H1 (cell line): ENCODE data around the gene BCAS3. TPM values are rescaled to one million over a fixed set of nuclear protein-coding genes. Genes with fewer than 3 reads are reported as not detected.

Experiments used
- CTCF ChIA-PET: fragments of 300-600 bp; sonication (Branson Sonifier 250); formaldehyde crosslinking; loops from one replicate; lab custom pipeline; 2021; ENCODE audit not compliant: partially characterized antibody; lab: Charles Lee
- POLR2A ChIA-PET: fragments of 300-600 bp; sonication (Branson Sonifier 250); formaldehyde crosslinking; loops from one replicate; lab custom pipeline; 2021; ENCODE audit warnings: inconsistent platforms; ENCODE audit not compliant: partially characterized antibody; lab: Charles Lee
- DNase-seq, 2 experiments: peaks; one replicate each; pipeline versions ENCODE4 v3.0.0 to v3.0.0-alpha.2; 2010 to 2022; ENCODE audit warnings: low spot score in 2 of 2, low read depth in 1 of 2, mixed read lengths in 1 of 2
- FAIRE-seq: peaks from 2 replicates; lab custom pipeline; 2011; peaks lifted over from hg19 to GRCh38; lab: Jason Lieb, UNC
- H2AFZ ChIP-seq: 2 replicates; pipeline ENCODE4 v1.8.1; 2012; ENCODE audit warnings: low read length, inconsistent platforms
- H2AK5ac ChIP-seq: 2 replicates; pipeline ENCODE4 v1.6.1; 2013; ENCODE audit warnings: low read depth, low read length
- H2BK120ac ChIP-seq: replicated peaks from 2 replicates; pipeline ENCODE3; 2013; ENCODE audit warnings: low read depth, low read length, inconsistent platforms
- H2BK12ac ChIP-seq: 2 replicates; pipeline ENCODE4 v1.6.1; 2013; ENCODE audit warnings: low read depth, low read length
- H2BK15ac ChIP-seq: 2 replicates; pipeline ENCODE4 v1.6.1; 2013; ENCODE audit warnings: low read length
- H2BK20ac ChIP-seq: 2 replicates; pipeline ENCODE4 v1.6.1; 2013; ENCODE audit warnings: low read length
- H2BK5ac ChIP-seq: 2 replicates; pipeline ENCODE4 v1.6.1; 2013; ENCODE audit warnings: low read depth, low read length
- H3K14ac ChIP-seq: 2 replicates; pipeline ENCODE4 v1.6.1; 2013; ENCODE audit warnings: inconsistent platforms; ENCODE audit not compliant: insufficient read length
- H3K18ac ChIP-seq: 2 replicates; pipeline ENCODE4 v1.6.1; 2013; ENCODE audit warnings: low read length; ENCODE audit errors: extremely low read depth
- H3K23ac ChIP-seq: 2 replicates; pipeline ENCODE4 v1.6.1; 2013; ENCODE audit warnings: inconsistent platforms; ENCODE audit not compliant: insufficient read length
- H3K23me2 ChIP-seq: 2 replicates; pipeline ENCODE4 v1.6.1; 2013; ENCODE audit warnings: low read depth, low read length
- H3K27ac ChIP-seq: 2 replicates; pipeline ENCODE4 v1.6.1; 2011; ENCODE audit warnings: low read depth, low read length, inconsistent platforms
- H3K27me3 ChIP-seq, 4 experiments: replicated peaks in 1 of 4; 1 replicate in 1 of 4; 2 replicates in 3 of 4; pipeline versions ENCODE4 v1.6.1 to v1.8.1; 2011 to 2013; ENCODE audit warnings: low read length in 3 of 4, mild to moderate bottlenecking in 3 of 4, inconsistent platforms in 2 of 4, mixed read lengths in 2 of 4, moderate library complexity in 1 of 4; ENCODE audit not compliant: control insufficient read depth in 3 of 4, insufficient read depth in 3 of 4; ENCODE audit errors: extremely low read depth in 1 of 4
- H3K36me3 ChIP-seq, 4 experiments: 2 replicates each; pipeline versions ENCODE4 v1.6.1 to v1.8.1; 2011 to 2013; ENCODE audit warnings: mild to moderate bottlenecking in 4 of 4, low read length in 3 of 4, moderate library complexity in 2 of 4, control low read depth in 1 of 4, inconsistent platforms in 1 of 4; ENCODE audit not compliant: insufficient read depth in 4 of 4, control insufficient read depth in 2 of 4
- H3K4ac ChIP-seq: replicated peaks from 2 replicates; pipeline ENCODE3; 2013; ENCODE audit warnings: low read length, low read depth, mixed read lengths, inconsistent platforms; ENCODE audit not compliant: insufficient read length
- H3K4me1 ChIP-seq, 4 experiments: replicated peaks in 1 of 4; 1 replicate in 1 of 4; 2 replicates in 3 of 4; pipeline versions ENCODE4 v1.6.1 to v1.8.1; 2011 to 2013; ENCODE audit warnings: low read length in 3 of 4, inconsistent platforms in 2 of 4, mixed read lengths in 1 of 4; ENCODE audit not compliant: insufficient read depth in 4 of 4, control insufficient read depth in 3 of 4
- H3K4me2 ChIP-seq, 2 experiments: 2 replicates each; pipeline versions ENCODE4 v1.6.1 to v1.8.1; 2011 to 2013; ENCODE audit warnings: low read depth in 2 of 2, low read length in 2 of 2, control low read depth in 1 of 2, inconsistent platforms in 1 of 2, mild to moderate bottlenecking in 1 of 2; ENCODE audit not compliant: insufficient read depth in 1 of 2
- H3K4me3 ChIP-seq, 4 experiments: fragments of 200-600, 300-600 bp in 1 of 4; sonication (generic), shearing (Covaris generic), sonication (Bioruptor Twin) in 1 of 4; 2 replicates each; pipeline versions ENCODE4 v1.5.1 to v1.8.1; 2011 to 2016; ENCODE audit warnings: low read length in 4 of 4, low read depth in 3 of 4, control low read depth in 2 of 4, inconsistent platforms in 2 of 4, mild to moderate bottlenecking in 2 of 4, mixed read lengths in 1 of 4, moderate library complexity in 1 of 4; ENCODE audit not compliant: insufficient read depth in 2 of 4; ENCODE audit errors: extremely low read depth in 1 of 4
- H3K56ac ChIP-seq: replicated peaks from 2 replicates; pipeline ENCODE3; 2013; ENCODE audit warnings: low read depth, mild to moderate bottlenecking, mixed read lengths, low read length, inconsistent platforms; ENCODE audit not compliant: insufficient read length
- H3K79me1 ChIP-seq: 2 replicates; pipeline ENCODE4 v1.6.1; 2013; ENCODE audit warnings: low read depth, low read length, control low read depth
- H3K79me2 ChIP-seq, 2 experiments: 2 replicates each; pipeline versions ENCODE4 v1.6.1 to v1.8.1; 2012 to 2013; ENCODE audit warnings: low read length in 2 of 2, mild to moderate bottlenecking in 2 of 2, inconsistent platforms in 1 of 2; ENCODE audit not compliant: insufficient read depth in 2 of 2, control insufficient read depth in 1 of 2
- H3K9ac ChIP-seq, 4 experiments: replicated peaks in 1 of 4; 1 replicate in 1 of 4; 2 replicates in 3 of 4; pipeline versions ENCODE4 v1.6.1 to v1.8.1; 2011 to 2013; ENCODE audit warnings: low read depth in 3 of 4, low read length in 3 of 4, control low read depth in 2 of 4, mild to moderate bottlenecking in 2 of 4, moderate library complexity in 2 of 4, inconsistent platforms in 1 of 4; ENCODE audit errors: extremely low read depth in 1 of 4
- H3K9me3 ChIP-seq, 2 experiments: 2 replicates each; pipeline versions ENCODE4 v1.6.1 to v1.8.1; 2012 to 2013; ENCODE audit warnings: mild to moderate bottlenecking in 2 of 2, moderate library complexity in 2 of 2, control low read depth in 1 of 2, inconsistent platforms in 1 of 2, low read depth in 1 of 2, low read length in 1 of 2, mixed read lengths in 1 of 2; ENCODE audit not compliant: insufficient read depth in 2 of 2
- H4K20me1 ChIP-seq, 2 experiments: replicated peaks in 1 of 2; 2 replicates each; pipeline versions ENCODE3 to v1.8.1; 2011 to 2013; ENCODE audit warnings: inconsistent platforms in 2 of 2, low read length in 2 of 2, mild to moderate bottlenecking in 1 of 2; ENCODE audit not compliant: insufficient read depth in 2 of 2, control insufficient read depth in 1 of 2
- H4K5ac ChIP-seq: 2 replicates; pipeline ENCODE4 v1.6.1; 2013; ENCODE audit warnings: low read length, low read depth, mixed read lengths, inconsistent platforms; ENCODE audit not compliant: insufficient read length
- H4K8ac ChIP-seq: 2 replicates; pipeline ENCODE4 v1.8.0; 2013; ENCODE audit warnings: mild to moderate bottlenecking, moderate library complexity, low read length, inconsistent platforms; ENCODE audit not compliant: insufficient read depth; ENCODE audit errors: extremely low read depth
- H4K91ac ChIP-seq: replicated peaks from 2 replicates; pipeline ENCODE3; 2013; ENCODE audit warnings: low read length, mixed read lengths, inconsistent platforms; ENCODE audit not compliant: insufficient read length
- FOSL1 ChIP-seq: IDR thresholded peaks from 2 replicates; pipeline ENCODE4 v1.6.1; 2011; ENCODE audit warnings: mild to moderate bottlenecking, low read depth, low read length, moderate library complexity; ENCODE audit not compliant: insufficient read depth
- POLR2A ChIP-seq, 2 experiments: IDR thresholded peaks; 1 replicate in 1 of 2; 2 replicates in 1 of 2; pipeline ENCODE4 v1.6.1; 2011; ENCODE audit warnings: low read depth in 2 of 2, low read length in 2 of 2, mild to moderate bottlenecking in 2 of 2; ENCODE audit errors: control extremely low read depth in 1 of 2
- RAD21 ChIP-seq, 2 experiments: IDR thresholded peaks in 1 of 2; conservative IDR thresholded peaks in 1 of 2; 2 replicates each; pipeline ENCODE4 v1.6.1; 2011; ENCODE audit warnings: low read depth in 2 of 2, low read length in 2 of 2, improper control_type of control experiment in 1 of 2, inconsistent platforms in 1 of 2, mild to moderate bottlenecking in 1 of 2, moderate library complexity in 1 of 2
- RFX5 ChIP-seq: IDR thresholded peaks from 2 replicates; pipeline ENCODE4 v1.6.1; 2011; ENCODE audit warnings: low read depth, low read length, improper control_type of control experiment, borderline replicate concordance
- polyA plus RNA-seq, 7 experiments: library from polyadenylated mRNA; depleted of rRNA in 3 of 7; stranded (reverse) in 5 of 7; unstranded in 2 of 7; fragments of >200 nt in 5 of 7; fragments of 200-250 nt in 2 of 7; gene quantifications; 1 replicate in 5 of 7; 2 replicates in 1 of 7; 4 replicates in 1 of 7; pipeline versions ENCODE4 v1.2.1 to v1.2.3, GENCODE V29; 2011 to 2013; ENCODE audit warnings: missing spikeins in 2 of 7, mixed read lengths in 2 of 7
- total RNA-seq: library from RNA; stranded (reverse); fragmentation: NEBNext Ultra II Directional; extraction: Animal tissue kit (Norgen Biotek cat#: 25700); gene quantifications from 2 replicates; pipeline ENCODE4 v1.2.1, GENCODE V29; 2021
- TF ChIP-seq, protein P1 (sequence below): IDR thresholded peaks from 2 replicates; pipeline ENCODE4 v1.6.1; 2011; ENCODE audit warnings: low read length, improper control_type of control experiment

Gene BCAS3
- total and polyA plus RNA-seq, 2 of the 8 experiments (the other 6 are each of a cell fraction or from before 2014, with no cell fraction given) = 9.9 to 13.3 TPM

DNA sequence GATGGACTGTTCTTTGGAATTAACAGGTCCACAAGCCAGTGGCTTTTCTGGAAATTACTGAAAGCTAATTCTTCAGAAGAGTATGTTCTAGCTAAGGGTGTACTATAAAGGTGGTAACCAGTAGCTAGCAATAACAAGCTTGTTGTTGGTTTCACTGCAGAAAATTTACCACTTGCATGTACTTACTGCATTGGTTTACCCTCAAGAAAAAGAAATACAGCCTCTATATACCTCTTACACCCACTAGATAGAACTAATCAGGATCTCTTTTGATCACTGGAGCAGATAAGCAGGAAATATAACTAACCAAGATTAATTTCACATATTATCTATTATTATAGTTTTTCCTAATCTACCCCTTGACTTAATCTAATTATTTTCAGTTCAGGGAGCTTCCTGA lies 537.1 kb downstream of the BCAS3 start:
- H3K9ac ChIP-seq = no peak overlapping the region
- H4K20me1 ChIP-seq = no peaks in the 10 kb centered on the region
- no peak overlapping the region for H3K56ac ChIP-seq
- no peaks in the 10 kb centered on the region for H3K36me3 ChIP-seq
- H3K79me2 ChIP-seq = no peaks in the 10 kb centered on the region
- H4K5ac ChIP-seq = no peak overlapping the region
- no peak overlapping the region for H2AK5ac ChIP-seq
- H3K14ac ChIP-seq = no peak overlapping the region
- no peak overlapping the region for H2BK120ac ChIP-seq
- TF ChIP-seq, protein P1, sequence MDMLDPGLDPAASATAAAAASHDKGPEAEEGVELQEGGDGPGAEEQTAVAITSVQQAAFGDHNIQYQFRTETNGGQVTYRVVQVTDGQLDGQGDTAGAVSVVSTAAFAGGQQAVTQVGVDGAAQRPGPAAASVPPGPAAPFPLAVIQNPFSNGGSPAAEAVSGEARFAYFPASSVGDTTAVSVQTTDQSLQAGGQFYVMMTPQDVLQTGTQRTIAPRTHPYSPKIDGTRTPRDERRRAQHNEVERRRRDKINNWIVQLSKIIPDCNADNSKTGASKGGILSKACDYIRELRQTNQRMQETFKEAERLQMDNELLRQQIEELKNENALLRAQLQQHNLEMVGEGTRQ = no peak
- TF ChIP-seq FOSL1 (no peak), POLR2A (IDR thresholded peaks at IDR 0.05; ENCODE audit: control extremely low read depth in 1 of 2, low read depth in 2 of 2, low read length in 2 of 2) (no peak), RFX5 (no peak), RAD21 (IDR thresholded peaks at IDR 0.05 in 1 of 2, conservative IDR thresholded peaks at IDR 0.05 in 1 of 2; ENCODE audit: low read depth in 2 of 2, low read length in 2 of 2) (no peak)
- H4K91ac ChIP-seq = no peak overlapping the region
- no peak overlapping the region for H3K27ac ChIP-seq
- H3K4me1 ChIP-seq = peaks cover 0 to 5% (median 2%) of the 10 kb centered on the region in 4 experiments; a peak in 3 of 7 replicates
- H2BK20ac ChIP-seq = no peak overlapping the region
- H3K18ac ChIP-seq = no peak overlapping the region
- H2BK5ac ChIP-seq = no peak overlapping the region
- DNase-seq = no peak
- H3K23me2 ChIP-seq = no peaks in the 10 kb centered on the region
- H2BK12ac ChIP-seq = no peak overlapping the region
- POLR2A ChIA-PET = interaction anchor here (0.7 kb wide), 1 partner anchor 15 kb away, joined by 3 read pairs; no protein-coding TSS in a partner anchor
- H3K23ac ChIP-seq = no peak overlapping the region
- no peak for FAIRE-seq
- no peaks in the 10 kb centered on the region for H3K79me1 ChIP-seq
- no peak overlapping the region for H2AFZ ChIP-seq
- no peak overlapping the region for H3K4me2 ChIP-seq
- no peaks in the 10 kb centered on the region for H3K9me3 ChIP-seq
- H4K8ac ChIP-seq = no peak overlapping the region
- H3K4ac ChIP-seq = no peak overlapping the region
- no peak overlapping the region for H3K4me3 ChIP-seq
- no peaks in the 10 kb centered on the region for H3K27me3 ChIP-seq
- no peak overlapping the region for H2BK15ac ChIP-seq
- CTCF ChIA-PET = interaction anchor here (0.7 to 1.0 kb wide), 3 partner anchors 14 to 267 kb away, joined by 3 read pairs; no protein-coding TSS in a partner anchor
